ENCODE results near the gene DHX8.

DNA sequence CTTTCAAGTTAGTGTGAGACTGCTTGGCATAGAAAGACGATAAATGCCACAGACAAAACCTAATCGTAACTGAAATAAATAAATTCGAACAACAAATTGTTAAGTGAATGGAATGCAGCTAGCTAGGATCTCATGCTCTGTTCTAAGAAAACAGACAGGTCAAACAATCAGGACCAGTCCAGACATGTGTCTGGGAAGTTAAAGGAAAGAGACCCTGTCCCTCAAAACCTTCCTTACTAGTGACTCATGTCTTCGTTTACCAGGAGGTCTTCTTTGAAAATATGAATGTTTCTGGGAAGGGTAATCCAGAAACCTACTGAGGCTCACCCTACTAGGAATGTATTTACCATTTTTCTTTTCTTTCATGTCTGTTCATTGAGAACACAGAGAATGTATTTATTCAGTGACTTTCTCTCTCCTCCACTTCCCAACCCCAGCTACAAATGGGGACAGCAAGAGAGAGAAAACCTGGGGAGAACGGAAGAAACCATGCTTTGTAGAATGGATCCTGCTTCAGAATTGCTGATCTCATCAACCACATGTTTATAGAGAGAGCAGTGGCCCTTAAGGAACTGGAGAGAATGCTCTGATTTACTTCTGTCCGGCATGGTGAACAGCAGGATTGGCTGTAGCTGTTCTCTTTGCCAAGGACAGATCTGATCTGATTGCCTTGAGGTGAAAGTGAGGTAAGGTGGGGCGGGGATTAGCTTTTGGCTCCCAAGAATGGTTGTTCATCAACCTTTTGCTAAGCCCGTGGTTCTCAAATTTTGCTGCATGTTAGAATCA, 39.4 kb upstream of the DHX8 start:
- TF ChIP-seq POLR2AphosphoS5 (IDR thresholded peaks at IDR 0.05; ENCODE audit: low read depth, low read length) (no peak), TAF1 (IDR thresholded peaks at IDR 0.05; ENCODE audit: borderline replicate concordance, insufficient read depth, low read length) (no peak)

All from PFSK-1 (cell line).